ENCODE measurements around the gene ARHGAP19.

- TF ChIP-seq CTCF (IDR thresholded peaks at IDR 0.05) = no peak
- TF ChIP-seq POLR2AphosphoS5 (IDR thresholded peaks at IDR 0.05) = no peak
- no peak for TF ChIP-seq POLR2A (IDR thresholded peaks at IDR 0.05)
Observed at GRCh38 chr10:97270523-97271154, 21.8 kb downstream of the ARHGAP19 start.

Data from sigmoid colon (tissue), 4 donors.